ENCODE results near the gene FUT8.

- TF ChIP-seq, protein P1, sequence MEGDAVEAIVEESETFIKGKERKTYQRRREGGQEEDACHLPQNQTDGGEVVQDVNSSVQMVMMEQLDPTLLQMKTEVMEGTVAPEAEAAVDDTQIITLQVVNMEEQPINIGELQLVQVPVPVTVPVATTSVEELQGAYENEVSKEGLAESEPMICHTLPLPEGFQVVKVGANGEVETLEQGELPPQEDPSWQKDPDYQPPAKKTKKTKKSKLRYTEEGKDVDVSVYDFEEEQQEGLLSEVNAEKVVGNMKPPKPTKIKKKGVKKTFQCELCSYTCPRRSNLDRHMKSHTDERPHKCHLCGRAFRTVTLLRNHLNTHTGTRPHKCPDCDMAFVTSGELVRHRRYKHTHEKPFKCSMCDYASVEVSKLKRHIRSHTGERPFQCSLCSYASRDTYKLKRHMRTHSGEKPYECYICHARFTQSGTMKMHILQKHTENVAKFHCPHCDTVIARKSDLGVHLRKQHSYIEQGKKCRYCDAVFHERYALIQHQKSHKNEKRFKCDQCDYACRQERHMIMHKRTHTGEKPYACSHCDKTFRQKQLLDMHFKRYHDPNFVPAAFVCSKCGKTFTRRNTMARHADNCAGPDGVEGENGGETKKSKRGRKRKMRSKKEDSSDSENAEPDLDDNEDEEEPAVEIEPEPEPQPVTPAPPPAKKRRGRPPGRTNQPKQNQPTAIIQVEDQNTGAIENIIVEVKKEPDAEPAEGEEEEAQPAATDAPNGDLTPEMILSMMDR (IDR thresholded peaks at IDR 0.05; ENCODE audit: low read depth, low read length, missing input control) = no peak
- TF ChIP-seq, protein P2, sequence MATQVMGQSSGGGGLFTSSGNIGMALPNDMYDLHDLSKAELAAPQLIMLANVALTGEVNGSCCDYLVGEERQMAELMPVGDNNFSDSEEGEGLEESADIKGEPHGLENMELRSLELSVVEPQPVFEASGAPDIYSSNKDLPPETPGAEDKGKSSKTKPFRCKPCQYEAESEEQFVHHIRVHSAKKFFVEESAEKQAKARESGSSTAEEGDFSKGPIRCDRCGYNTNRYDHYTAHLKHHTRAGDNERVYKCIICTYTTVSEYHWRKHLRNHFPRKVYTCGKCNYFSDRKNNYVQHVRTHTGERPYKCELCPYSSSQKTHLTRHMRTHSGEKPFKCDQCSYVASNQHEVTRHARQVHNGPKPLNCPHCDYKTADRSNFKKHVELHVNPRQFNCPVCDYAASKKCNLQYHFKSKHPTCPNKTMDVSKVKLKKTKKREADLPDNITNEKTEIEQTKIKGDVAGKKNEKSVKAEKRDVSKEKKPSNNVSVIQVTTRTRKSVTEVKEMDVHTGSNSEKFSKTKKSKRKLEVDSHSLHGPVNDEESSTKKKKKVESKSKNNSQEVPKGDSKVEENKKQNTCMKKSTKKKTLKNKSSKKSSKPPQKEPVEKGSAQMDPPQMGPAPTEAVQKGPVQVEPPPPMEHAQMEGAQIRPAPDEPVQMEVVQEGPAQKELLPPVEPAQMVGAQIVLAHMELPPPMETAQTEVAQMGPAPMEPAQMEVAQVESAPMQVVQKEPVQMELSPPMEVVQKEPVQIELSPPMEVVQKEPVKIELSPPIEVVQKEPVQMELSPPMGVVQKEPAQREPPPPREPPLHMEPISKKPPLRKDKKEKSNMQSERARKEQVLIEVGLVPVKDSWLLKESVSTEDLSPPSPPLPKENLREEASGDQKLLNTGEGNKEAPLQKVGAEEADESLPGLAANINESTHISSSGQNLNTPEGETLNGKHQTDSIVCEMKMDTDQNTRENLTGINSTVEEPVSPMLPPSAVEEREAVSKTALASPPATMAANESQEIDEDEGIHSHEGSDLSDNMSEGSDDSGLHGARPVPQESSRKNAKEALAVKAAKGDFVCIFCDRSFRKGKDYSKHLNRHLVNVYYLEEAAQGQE (IDR thresholded peaks at IDR 0.05) = no peak
- TF ChIP-seq, protein P3, sequence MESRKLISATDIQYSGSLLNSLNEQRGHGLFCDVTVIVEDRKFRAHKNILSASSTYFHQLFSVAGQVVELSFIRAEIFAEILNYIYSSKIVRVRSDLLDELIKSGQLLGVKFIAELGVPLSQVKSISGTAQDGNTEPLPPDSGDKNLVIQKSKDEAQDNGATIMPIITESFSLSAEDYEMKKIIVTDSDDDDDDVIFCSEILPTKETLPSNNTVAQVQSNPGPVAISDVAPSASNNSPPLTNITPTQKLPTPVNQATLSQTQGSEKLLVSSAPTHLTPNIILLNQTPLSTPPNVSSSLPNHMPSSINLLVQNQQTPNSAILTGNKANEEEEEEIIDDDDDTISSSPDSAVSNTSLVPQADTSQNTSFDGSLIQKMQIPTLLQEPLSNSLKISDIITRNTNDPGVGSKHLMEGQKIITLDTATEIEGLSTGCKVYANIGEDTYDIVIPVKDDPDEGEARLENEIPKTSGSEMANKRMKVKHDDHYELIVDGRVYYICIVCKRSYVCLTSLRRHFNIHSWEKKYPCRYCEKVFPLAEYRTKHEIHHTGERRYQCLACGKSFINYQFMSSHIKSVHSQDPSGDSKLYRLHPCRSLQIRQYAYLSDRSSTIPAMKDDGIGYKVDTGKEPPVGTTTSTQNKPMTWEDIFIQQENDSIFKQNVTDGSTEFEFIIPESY (IDR thresholded peaks at IDR 0.05) = no peak
- TF ChIP-seq MAX (IDR thresholded peaks at IDR 0.05) (no peak), NR2F2 (IDR thresholded peaks at IDR 0.05) (no peak), JUND (IDR thresholded peaks at IDR 0.05) (no peak), RAD21 (IDR thresholded peaks at IDR 0.05) (no peak), EGR1 (IDR thresholded peaks at IDR 0.05; ENCODE audit: low read depth in 2 of 2) (no peak), ATF3 (IDR thresholded peaks at IDR 0.05) (no peak), TAF1 (conservative IDR thresholded peaks at IDR 0.05) (no peak)
Observed at GRCh38 chr14:65433157-65433556, 20.6 kb downstream of the FUT8 start.

Measured in liver (tissue), 3 donors.